Transverse colon (tissue), 3 donors: ENCODE measurements around the gene SQSTM1.

ENCODE experiments used
- EP300 ChIP-seq: sonication (generic); formaldehyde crosslinking; IDR thresholded peaks from one replicate; pipeline ENCODE4 v1.6.1; 2017; ENCODE audit warnings: antibody characterized with exemption, low read depth
- POLR2A ChIP-seq: fragments of 450-650 bp; IDR thresholded peaks from one replicate; pipeline ENCODE4 v1.6.1; 2016; ENCODE audit warnings: antibody characterized with exemption, mild to moderate bottlenecking, moderate library complexity
- TF ChIP-seq, protein P1 (sequence below), 5 experiments: fragments of 200-600 bp in 3 of 5; fragments of 450-650 bp in 2 of 5; sonication (generic) in 3 of 5; IDR thresholded peaks; 1 replicate in 2 of 5; 2 replicates in 3 of 5; pipeline ENCODE4 v1.5.1; 2016 to 2017; ENCODE audit warnings: antibody characterized with exemption in 5 of 5, inconsistent platforms in 3 of 5, mild to moderate bottlenecking in 2 of 5, moderate library complexity in 1 of 5

GRCh38 chr5:179878222-179879002 lies 57.7 kb downstream of the SQSTM1 start:
- TF ChIP-seq POLR2A (no peak), EP300 (no peak)
- TF ChIP-seq, protein P1, sequence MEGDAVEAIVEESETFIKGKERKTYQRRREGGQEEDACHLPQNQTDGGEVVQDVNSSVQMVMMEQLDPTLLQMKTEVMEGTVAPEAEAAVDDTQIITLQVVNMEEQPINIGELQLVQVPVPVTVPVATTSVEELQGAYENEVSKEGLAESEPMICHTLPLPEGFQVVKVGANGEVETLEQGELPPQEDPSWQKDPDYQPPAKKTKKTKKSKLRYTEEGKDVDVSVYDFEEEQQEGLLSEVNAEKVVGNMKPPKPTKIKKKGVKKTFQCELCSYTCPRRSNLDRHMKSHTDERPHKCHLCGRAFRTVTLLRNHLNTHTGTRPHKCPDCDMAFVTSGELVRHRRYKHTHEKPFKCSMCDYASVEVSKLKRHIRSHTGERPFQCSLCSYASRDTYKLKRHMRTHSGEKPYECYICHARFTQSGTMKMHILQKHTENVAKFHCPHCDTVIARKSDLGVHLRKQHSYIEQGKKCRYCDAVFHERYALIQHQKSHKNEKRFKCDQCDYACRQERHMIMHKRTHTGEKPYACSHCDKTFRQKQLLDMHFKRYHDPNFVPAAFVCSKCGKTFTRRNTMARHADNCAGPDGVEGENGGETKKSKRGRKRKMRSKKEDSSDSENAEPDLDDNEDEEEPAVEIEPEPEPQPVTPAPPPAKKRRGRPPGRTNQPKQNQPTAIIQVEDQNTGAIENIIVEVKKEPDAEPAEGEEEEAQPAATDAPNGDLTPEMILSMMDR (IDR thresholded peaks at IDR 0.05), result no peak
